NCI-H2196 (cell line): Measurements from ENCODE around the gene CYREN.
"Not testable (repeated sequence)": the region's sequence is repeated elsewhere in the genome, so short reads cannot be mapped to it uniquely, and the experiment has no call there.

Experiments
- DNase-seq: peaks from one replicate; lab custom pipeline; 2025; ENCODE audit not compliant: unreplicated experiment; lab: John Stamatoyannopoulos, UW

The CYREN gene

GRCh38 chr7:135179321-135179925 lies 8.9 kb upstream of the CYREN start:
- DNase-seq: no peak

- DNase-seq: no peak
Measured at GRCh38 chr7:135178364-135178763, 7.9 kb upstream of the CYREN start.

DNA sequence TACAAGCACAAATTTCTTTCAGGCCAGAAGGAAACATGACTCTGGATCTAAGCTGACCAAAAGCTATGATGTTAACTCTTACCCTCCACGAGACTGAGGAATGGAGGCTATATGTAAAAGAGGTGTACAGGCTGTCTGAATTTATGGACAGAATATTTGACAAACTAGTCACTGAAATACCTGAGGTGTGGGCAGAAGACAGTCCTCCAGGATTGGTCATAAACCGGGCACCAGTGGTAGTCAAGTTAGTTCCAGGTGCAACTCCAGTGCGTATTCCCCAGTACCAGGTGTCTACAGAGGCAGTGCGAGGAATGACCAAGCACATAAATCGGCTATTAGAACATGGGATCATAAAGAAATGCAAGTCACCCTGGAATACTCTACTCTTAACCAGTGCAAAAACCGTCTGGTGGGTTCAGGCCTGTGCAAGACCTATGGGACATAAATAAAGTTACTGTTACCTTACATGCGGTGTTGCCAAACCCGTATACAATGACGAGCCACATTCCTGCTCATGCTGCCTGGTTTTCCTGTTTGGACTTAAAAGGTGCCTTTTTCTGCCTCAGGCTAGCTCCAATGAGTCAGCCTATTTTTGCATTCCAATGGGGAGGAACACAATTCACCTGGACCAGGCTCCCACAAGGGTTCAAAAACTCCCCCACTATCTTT lies 6.7 kb upstream of the CYREN start:
- no peak for DNase-seq

GRCh38 chr7:135175931-135176330 lies 5.4 kb upstream of the CYREN start:
- DNase-seq: no peak

DNA sequence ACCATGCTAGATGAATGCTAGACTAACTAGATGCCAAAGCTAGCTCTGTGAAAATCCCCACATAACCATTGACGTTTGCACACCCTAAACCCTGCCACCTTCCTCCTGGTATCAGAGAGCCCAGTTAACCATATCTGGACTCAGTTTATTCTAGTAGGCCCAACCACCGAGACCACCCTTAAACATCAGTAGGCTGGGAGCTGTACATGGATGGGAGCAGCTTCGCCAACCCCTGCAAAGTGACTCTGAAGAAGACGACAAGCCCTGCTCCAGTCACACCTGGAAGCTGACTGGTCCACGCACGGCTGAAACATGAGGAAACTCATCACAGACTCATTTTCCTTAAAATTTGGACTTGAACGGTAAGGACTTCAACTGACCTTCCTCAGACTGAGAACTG lies 4.4 kb upstream of the CYREN start:
- DNase-seq: no peak

GRCh38 chr7:135173916-135174315 lies 3.4 kb upstream of the CYREN start:
- DNase-seq: not testable (repeated sequence)

GRCh38 chr7:135171581-135172291 lies 1.2 kb upstream of the CYREN start:
- not testable (repeated sequence) for DNase-seq

DNA sequence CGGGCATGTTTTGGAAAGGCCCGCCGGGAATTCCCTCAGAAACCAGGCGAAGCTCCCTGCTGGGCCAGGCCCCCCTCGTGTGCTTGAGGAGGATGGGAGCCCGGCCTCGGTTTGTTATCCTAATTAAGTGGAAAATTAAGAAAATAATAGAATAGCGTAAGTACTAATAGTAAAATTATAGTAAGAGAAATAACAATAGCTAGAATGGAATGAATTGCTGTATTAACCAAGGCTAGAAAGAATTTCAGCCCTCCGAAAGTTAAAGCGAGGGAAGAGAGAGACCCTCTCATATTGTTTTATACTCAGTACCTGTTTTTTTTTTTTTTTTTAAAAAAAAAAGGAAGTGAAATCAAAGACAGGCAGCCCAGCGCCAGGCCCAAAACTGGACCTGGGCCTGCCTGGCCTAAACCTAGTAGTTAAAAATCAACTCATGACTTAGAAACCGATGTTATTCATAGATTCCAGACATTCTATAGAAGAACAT lies 533 bp upstream of the CYREN start:
- DNase-seq: not testable (repeated sequence)

DNA sequence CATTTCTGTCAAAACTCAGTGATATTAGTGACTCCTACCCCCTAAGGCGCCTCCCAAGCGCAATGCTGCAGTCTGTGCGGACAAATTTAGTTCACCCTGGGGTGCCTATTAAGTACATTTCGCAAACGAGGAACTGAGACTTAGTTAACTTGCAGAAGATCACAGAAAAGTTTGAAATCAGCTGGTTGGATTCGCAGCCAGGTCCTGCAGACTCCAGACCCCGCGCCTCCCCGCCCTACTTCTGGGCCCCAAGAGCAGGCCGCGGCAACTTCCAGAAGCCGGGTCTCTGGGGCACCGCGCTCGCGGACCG lies 588 bp downstream of the CYREN start:
- DNase-seq: no peak

- no peak for DNase-seq
Measured at GRCh38 chr7:135169141-135169963, 1.2 kb downstream of the CYREN start.

- no peak for DNase-seq
Measured at GRCh38 chr7:135168489-135169140, 1.9 kb downstream of the CYREN start.

DNA sequence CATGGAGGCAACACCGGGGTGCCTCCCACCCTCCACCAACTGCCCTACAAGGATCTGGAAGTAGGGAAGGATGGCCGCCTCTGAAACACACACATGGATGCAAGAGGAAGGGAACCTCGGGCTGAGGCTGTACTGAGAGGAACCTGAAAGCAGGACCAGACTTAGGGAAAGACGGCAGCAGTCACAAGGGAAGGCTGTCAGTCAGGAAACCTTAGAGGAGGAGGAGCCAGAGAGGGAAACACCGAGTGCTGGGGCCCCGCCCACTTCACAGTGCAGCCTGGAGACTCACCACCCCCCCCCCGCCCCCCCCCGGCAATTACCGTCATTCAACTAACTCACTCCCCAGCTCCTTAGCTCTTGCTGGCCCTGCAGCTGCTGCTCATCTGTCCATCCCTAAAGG lies 2.5 kb downstream of the CYREN start:
- no peak for DNase-seq

GRCh38 chr7:135167365-135167917 lies 3.1 kb downstream of the CYREN start:
- no peak for DNase-seq

DNA sequence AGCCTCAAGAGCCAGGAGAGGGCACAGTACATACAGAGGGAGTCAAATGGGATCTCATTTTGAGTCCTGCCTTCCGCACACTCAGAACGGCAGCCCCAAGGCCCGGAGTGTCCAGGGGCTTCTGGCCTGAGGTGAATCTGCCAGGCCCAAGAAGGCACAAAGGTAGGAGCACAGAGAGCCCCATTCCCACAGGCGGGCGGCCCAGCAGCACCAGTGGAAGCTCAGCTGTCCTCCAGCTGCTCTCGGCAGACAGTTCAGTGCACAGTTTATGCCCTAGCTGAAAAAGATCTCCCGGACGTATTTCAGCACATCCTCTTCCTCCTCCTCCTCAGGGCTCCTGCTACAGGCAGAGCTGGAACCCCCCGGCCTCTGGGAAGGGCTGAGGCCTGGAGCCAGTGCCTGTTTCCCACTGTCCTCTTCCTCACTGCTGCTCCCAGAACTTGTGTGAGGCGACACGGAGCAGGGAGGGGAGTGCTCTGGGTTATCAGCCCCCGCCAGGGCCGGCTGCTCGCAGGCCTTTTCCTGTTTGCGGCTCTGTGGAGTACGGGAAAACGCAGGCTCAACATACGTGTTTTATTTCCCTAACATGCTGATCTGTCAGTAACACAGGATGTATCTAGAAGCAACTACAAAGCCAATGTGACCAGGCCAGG lies 4.0 kb downstream of the CYREN start:
- no peak for DNase-seq

DNA sequence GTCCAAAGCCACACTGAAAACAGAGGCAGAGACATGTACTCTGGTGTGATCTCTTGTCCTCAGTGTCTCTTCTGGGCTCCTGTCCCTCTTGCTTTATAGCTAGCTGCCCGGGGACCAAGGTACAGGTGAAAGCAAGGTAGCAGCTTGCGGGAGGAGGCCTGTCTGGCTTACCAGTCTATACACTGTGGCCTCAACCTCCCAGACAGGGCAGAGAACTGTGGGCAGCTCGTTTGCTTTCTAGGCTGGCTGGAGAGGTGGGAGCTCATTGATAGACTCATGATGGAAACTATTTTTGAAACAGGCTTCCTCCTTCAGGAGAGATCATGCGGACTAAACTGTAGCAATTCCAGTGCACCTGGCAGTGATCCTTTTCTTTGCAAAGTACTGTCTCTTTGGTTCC lies 4.6 kb downstream of the CYREN start:
- no peak for DNase-seq

DNA sequence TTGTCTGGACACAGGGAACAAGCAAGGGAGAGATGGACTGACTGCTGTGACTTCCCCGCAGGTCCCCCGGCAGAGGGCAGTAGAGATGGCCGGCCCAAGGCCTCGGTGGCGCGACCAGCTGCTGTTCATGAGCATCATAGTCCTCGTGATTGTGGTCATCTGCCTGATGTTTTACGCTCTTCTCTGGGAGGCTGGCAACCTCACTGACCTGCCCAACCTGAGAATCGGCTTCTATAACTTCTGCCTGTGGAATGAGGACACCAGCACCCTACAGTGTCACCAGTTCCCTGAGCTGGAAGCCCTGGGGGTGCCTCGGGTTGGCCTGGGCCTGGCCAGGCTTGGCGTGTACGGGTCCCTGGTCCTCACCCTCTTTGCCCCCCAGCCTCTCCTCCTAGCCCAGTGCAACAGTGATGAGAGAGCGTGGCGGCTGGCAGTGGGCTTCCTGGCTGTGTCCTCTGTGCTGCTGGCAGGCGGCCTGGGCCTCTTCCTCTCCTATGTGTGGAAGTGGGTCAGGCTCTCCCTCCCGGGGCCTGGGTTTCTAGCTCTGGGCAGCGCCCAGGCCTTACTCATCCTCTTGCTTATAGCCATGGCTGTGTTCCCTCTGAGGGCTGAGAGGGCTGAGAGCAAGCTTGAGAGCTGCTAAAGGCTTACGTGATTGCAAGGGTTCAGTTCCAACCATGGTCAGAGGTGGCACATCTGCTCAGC lies 6.0 kb downstream of the CYREN start:
- DNase-seq: no peak

DNA sequence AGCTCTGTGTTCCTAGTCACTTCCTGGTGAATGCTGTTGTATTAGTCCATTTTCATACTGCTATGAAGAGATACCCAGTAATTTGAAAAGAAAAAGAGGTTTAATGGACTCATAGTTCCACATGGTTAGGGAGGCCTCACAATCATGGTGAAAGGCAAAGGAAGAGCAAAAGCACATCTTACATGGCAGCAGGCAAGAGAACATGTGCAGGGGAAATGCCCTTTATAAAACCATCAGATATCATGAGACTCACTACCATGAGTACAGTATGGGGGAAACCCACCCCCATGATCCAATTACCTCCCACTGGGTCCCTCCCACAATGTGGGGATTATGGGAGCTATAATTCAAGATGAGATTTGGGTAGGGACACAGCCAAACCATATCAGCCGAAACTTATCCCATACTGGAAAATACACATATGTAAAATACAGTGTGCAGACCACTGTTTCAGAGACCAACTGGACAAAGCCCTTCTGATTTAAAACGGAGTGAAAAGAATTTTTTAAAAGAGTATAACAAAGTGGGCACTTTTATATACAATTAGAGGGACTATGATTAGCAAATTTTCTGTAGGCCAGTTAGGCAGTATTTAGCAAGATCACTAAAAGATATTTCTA lies 8.0 kb downstream of the CYREN start:
- no peak for DNase-seq

- no peak for DNase-seq
Measured at GRCh38 chr7:135161669-135162068, 8.8 kb downstream of the CYREN start.
